ENCODE measurements around the gene CPA3. TPM values are rescaled to one million over a fixed set of nuclear protein-coding genes. Genes with fewer than 3 reads are reported as not detected.

CPA3 gene
- total RNA-seq, 1 donor from 2014 or later = not detected

DNA sequence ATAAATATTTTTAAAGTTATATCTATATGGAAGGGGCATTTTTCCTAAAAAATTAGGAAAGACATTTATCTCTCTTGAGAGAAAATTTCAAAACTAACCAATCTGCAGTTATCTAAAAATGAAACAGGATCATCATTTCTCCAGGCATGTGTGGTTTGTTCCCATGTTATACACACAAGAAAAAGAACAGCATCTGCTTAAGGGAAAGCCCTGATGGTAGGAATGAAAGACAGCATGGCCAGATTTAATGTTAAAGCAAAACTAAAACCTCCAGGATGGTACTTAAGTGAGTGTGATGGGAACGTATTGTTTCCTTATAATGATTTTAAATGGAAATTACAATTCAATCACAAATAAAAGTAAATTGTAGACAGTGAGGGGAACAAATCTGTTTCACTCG is 80.0 kb downstream of the CPA3 start:
- Histone ChIP-seq H3K27me3 (ENCODE audit: control insufficient read depth, insufficient read depth, low read length) (no peaks in the 10 kb centered on the region), H3K4me3 (ENCODE audit: low read depth, low read length) (no peak overlapping the region), H3K36me3 (ENCODE audit: control insufficient read depth, insufficient read depth, low read length) (no peaks in the 10 kb centered on the region)
- no peak for DNase-seq (ENCODE audit: low read depth)
- TF ChIP-seq, protein P1, sequence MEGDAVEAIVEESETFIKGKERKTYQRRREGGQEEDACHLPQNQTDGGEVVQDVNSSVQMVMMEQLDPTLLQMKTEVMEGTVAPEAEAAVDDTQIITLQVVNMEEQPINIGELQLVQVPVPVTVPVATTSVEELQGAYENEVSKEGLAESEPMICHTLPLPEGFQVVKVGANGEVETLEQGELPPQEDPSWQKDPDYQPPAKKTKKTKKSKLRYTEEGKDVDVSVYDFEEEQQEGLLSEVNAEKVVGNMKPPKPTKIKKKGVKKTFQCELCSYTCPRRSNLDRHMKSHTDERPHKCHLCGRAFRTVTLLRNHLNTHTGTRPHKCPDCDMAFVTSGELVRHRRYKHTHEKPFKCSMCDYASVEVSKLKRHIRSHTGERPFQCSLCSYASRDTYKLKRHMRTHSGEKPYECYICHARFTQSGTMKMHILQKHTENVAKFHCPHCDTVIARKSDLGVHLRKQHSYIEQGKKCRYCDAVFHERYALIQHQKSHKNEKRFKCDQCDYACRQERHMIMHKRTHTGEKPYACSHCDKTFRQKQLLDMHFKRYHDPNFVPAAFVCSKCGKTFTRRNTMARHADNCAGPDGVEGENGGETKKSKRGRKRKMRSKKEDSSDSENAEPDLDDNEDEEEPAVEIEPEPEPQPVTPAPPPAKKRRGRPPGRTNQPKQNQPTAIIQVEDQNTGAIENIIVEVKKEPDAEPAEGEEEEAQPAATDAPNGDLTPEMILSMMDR (IDR thresholded peaks at IDR 0.05; ENCODE audit: insufficient read depth, low read length, poor library complexity, severe bottlenecking) = no peak

Other genes starting within 250 kb of the CPA3 start
- not detected in 2 replicates for gene AGTR1, start 167.4 kb upstream of the CPA3 start, total RNA-seq
- not detected in 2 replicates for gene CPB1, start 37.5 kb upstream of the CPA3 start, total RNA-seq
- gene GYG1, start 126.2 kb downstream of the CPA3 start, total RNA-seq = 32.7 and 41.1 TPM in 2 replicates
- 21.2 and 21.6 TPM in 2 replicates for gene HLTF, start 221.2 kb downstream of the CPA3 start, total RNA-seq

Data from kidney epithelial cell (primary cell).